DND-41 (cell line): ENCODE measurements around the gene BLCAP.

Experiments
- CTCF ChIP-seq: IDR thresholded peaks from 2 replicates; pipeline ENCODE4 v1.5.1; 2012; ENCODE audit warnings: borderline replicate concordance, low read length, moderate library complexity, mild to moderate bottlenecking; ENCODE audit not compliant: poor library complexity, severe bottlenecking; ENCODE audit errors: extremely low read depth
- EZH2 ChIP-seq: IDR thresholded peaks from 3 replicates; pipeline ENCODE4 v1.6.1; 2012; ENCODE audit warnings: borderline replicate concordance, low read depth, mild to moderate bottlenecking, moderate library complexity, low read length, inconsistent platforms; ENCODE audit not compliant: severe bottlenecking

GRCh38 chr20:37521061-37521771, 6.5 kb downstream of the BLCAP start, which contains the start of gene NNAT:
- TF ChIP-seq CTCF = no peak
- TF ChIP-seq EZH2 = no peak
